HG02870 (cell line): ENCODE data around the gene MYO1H.
"Not testable (repeated sequence)": the region's sequence is repeated elsewhere in the genome, so short reads cannot be mapped to it uniquely, and the experiment has no call there.

Experiments
- ATAC-seq: cut with Tn5 transposase; IDR thresholded peaks from one replicate; pipeline ENCODE4 v1.9.1; 2021; ENCODE audit warnings: mild to moderate bottlenecking, moderate library complexity; ENCODE audit not compliant: unreplicated experiment

The MYO1H gene

DNA sequence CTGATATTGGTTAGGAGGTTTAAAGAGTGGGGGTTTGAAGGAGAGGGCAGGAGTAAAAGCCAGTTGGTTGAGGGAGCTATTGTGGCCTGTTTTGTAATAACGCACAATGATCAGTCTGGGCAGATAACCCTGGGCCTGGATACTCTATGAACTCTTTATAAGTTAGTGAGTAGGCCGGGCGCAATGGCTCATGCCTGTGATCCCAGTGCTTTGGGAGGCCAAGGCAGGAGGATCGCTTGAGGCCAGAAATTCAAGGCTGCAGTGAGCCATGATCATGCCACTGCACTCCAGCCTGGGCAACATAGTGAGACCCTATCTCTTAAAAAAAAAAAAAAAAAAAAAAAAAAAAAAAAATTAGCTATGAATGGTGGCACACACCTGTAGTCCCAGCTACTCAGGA is 58.4 kb downstream of the MYO1H start:
- not testable (repeated sequence) for ATAC-seq

GRCh38 chr12:109418848-109419480 is 71.3 kb downstream of the MYO1H start:
- ATAC-seq = no peak

- no peak for ATAC-seq
Measured at GRCh38 chr12:109421355-109422087, 73.8 kb downstream of the MYO1H start.

DNA sequence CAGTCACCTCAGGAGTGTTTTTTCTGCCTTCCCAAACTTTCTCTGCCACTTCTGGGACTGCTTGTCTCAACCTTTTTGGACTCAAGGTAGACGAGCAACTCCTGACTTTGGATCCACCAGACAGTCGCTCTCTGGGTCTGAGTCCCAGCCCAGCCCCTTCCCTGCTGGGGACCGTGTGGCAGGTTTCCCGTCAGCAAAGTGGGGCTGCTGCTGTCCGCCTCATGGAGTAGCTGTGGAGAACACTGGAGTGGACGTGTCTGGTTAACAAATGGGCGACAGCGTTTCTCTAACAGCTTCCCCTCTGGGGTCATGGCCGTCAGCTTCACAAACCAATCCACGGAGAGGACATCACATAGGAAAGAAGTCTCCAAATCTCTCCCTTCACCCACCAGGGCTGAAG is 74.6 kb downstream of the MYO1H start:
- ATAC-seq = no peak

DNA sequence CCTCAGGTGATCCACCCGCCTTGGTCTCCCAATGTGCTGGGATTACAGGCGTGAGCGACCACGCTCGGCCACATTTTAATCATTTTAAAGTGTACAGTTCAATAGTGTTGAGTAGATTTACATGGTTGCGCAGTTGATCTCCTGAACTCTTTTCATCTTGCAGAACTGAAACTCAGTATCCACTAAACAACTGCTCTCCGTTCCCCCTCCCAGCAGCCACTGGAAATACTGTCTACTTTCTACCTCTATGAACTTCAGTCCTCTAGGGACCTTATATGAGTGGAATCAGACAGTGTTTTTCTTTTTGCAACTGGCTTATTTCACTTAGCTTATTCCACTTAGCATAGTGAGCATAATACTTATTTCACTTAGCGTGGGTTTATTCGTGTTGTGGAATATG is 75.7 kb downstream of the MYO1H start:
- ATAC-seq = no peak

DNA sequence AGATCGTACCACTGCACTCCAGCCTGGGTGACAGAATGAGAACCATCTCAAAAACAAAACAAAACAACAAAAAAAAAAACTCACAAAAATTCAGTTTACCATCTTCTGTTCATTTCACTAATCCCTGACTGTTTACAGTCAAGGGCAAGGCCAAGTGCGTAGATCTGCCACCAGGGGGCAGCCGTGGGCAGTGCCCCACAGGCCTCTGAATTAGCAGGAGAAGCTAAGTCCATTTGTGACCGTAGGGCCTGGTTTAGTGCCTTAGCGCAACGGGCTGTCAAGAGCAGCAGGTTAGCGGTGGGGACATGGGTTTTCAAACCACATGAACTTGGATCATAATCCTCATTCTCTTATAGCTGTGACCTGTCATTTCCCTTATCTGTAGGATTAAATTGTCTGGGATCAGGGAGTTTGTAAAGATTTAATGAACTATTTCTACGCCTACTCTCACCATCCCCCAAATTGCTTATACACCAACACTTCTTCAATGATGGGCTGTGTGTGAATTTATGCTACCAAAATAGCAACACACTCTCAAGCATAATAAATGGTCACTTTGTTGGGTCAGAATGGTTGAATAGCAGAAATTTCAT is 80.4 kb downstream of the MYO1H start:
- peak; percentile 55 for ATAC-seq

GRCh38 chr12:109428804-109429203 is 81.1 kb downstream of the MYO1H start:
- ATAC-seq = not testable (repeated sequence)

DNA sequence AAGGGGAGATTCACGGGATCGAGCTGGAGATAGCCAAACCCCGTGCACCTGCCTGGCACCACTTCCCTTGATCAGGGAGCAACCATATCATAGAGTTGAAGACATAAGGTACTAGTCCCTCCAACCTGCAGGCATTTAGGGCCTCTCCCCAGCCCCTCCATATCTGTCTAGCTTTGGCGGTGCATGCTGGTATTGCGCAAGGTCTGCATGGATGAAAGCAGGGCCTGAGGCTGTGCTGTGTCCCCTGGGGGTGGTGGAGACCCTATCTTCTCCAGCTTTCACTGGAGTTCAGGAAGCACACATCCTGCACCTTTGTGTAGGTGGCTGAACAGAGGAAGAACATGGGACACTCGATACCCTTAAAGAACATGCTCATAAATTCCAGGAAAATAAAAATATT is 82.5 kb downstream of the MYO1H start:
- no peak for ATAC-seq

DNA sequence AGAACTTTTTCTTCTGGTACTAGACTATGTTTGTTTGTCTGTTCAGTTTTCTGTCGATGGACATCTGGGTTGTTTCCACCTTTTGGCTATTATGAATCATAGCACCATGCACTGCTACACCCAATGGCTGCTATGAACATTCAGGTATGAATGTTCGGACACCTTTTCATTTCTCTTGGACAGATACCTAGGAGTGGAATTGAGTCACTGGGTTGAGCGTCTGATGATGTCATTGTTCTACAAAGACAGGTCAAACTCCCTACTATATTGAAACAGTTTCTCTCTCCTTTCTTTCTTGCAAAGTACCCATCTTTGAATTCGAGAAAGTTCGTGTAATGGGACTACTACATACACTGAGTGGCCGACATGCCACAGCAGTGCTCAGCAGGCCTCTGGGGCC is 84.7 kb downstream of the MYO1H start:
- no peak for ATAC-seq

GRCh38 chr12:109432842-109433304 is 85.2 kb downstream of the MYO1H start:
- no peak for ATAC-seq

DNA sequence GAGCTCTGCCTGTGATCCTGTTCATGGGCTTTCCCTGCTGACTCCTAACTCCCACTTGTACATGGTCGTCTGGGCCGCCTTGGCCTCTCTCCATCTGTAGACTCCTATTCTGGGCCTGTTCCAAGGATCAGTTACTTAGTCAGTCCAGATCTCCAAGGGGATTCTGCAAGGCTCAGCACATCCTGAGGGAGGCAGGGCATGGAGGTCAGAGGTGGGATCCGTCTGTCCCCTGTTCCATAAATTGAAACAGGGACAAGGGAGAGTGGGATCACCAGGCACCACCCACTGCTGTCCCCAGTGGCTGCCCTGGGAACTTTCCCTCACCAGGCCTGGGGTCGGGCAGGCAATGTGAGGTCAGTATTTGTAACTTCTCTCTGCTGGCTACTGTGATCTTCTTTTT is 85.9 kb downstream of the MYO1H start:
- no peak for ATAC-seq

DNA sequence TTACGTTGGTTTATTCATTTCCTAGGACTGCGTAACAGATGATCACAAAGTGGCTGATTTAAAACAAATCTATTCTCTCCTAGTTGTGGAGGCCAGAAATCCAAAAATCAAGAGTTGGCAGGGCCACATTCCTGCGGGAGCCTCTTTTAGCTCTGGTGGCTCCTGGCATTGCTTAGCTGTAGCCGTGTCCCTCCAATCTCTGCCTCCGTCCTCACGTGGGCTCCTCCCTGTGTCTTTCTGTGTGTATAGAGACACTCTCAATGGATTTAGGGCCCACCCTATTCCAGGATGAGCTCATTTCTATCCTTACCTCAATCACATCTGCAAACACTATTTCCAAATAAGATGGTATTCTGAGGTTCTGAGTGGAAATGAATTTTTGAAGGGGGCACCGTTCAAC is 86.9 kb downstream of the MYO1H start:
- ATAC-seq = no peak

DNA sequence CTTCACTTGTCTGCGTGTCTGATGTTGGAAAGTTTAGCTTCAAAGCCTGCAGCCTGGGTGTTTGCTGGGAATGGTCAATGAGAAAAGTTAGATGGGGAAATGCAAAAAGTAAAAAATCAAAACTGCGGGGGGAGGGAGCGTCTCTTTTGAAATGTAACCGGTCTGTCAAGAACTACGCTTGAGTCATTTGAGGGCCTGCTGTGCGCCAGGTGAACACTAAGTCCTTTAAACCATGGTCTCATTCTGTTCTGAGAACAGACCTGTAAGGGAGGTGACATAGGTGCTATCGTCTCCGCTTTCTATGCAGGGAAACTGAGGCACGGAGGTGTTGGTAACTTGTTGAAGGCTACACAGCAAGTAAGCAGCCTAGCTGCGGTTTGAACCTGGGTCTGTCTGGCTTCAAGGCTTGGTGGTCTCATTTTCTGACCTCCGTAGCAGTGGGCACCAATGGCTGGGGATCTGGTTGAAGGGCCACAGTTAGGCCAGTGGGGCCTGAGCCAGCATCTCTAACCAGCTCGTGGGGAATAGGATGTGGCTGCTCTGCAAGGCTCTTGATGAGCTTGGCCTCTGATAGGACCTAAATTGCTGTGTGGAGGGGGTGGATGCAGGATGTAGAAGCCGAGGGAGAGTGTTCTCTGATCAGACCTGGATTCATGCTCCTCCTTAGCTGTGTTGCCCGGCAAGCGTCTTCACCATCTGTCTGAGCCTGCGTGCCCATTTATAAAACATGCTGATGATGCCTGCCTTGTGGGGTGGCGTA is 87.9 kb downstream of the MYO1H start:
- no peak for ATAC-seq

GRCh38 chr12:109436188-109436560 is 88.5 kb downstream of the MYO1H start:
- ATAC-seq = no peak

GRCh38 chr12:109439181-109439580 is 91.5 kb downstream of the MYO1H start:
- no peak for ATAC-seq

- not testable (repeated sequence) for ATAC-seq
Measured at GRCh38 chr12:109439951-109440350, 92.3 kb downstream of the MYO1H start.

DNA sequence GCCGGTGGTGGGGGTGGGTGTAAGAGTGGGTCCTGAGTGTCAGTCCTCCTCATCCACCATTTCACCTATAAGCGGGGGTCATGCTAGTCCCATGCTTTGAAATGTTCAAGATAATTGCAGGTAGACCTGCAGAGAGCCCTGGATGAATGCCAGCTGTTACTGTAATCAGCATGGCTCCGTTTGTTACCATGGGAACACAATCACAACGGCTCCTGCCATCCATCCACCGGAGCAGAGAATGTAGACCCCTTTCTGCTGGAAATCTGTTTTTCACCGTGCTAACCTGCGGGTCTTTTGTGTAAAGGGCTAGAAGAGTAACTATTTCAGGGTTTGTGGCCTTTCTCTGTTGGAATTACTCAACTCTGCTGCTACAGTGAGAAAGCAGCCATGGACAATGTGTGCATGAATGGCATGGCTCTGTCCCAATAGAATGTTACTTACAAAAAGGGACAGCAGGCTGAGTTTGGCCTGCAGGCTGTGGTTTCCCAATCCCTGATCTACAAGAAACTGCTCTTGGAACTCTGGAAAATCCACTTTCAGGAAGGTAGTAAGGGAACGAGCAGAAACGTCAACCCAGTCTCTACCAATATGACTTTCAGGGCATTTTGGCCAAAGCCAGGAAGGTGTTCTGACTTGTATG is 93.3 kb downstream of the MYO1H start:
- ATAC-seq = no peak

- ATAC-seq = no peak
Measured at GRCh38 chr12:109443794-109444193, 96.1 kb downstream of the MYO1H start.

- ATAC-seq = no peak
Measured at GRCh38 chr12:109444259-109444658, 96.6 kb downstream of the MYO1H start.

GRCh38 chr12:109445191-109445609 is 97.5 kb downstream of the MYO1H start:
- ATAC-seq = no peak

DNA sequence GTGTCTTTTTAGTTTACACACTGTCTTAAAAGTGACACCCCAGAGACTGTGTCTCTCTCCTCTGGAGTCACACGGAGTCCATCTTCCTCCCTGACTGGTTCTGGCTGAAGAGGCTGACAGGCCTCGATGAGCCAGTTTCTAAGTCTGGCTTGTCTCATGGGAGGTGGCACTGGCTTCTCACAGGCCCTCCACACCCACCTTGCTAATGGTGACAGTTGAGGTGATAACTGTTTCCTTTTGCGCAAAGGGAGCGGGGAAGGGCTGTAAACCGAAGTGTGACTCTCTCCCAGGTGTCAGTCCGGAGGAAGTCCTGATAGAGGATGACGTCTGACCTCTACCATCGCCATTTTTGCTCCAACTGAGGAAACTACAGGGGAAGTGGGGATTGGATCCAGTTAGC is 99.2 kb downstream of the MYO1H start:
- ATAC-seq = no peak
